HG03439 (cell line): ENCODE measurements around the gene GSE1.

Experiments
- ATAC-seq: cut with Tn5 transposase; IDR thresholded peaks from one replicate; pipeline ENCODE4 v1.9.1; 2021; ENCODE audit warnings: mild to moderate bottlenecking, moderate library complexity; ENCODE audit not compliant: unreplicated experiment

GSE1 gene

GRCh38 chr16:85645021-85645589, 32.0 kb downstream of the GSE1 start:
- ATAC-seq = no peak

GRCh38 chr16:85646358-85646907, 33.3 kb downstream of the GSE1 start:
- no peak for ATAC-seq

GRCh38 chr16:85646976-85647375, 33.9 kb downstream of the GSE1 start:
- ATAC-seq = no peak

GRCh38 chr16:85648070-85648714, 35.1 kb downstream of the GSE1 start:
- ATAC-seq = no peak

- ATAC-seq = no peak
These were observed 35.7 kb downstream of the GSE1 start for GRCh38 chr16:85648805-85649204.

GRCh38 chr16:85649411-85650134, 36.5 kb downstream of the GSE1 start:
- no peak for ATAC-seq

GRCh38 chr16:85650135-85650843, 37.2 kb downstream of the GSE1 start:
- no peak for ATAC-seq

GRCh38 chr16:85650844-85651628, 37.9 kb downstream of the GSE1 start:
- no peak for ATAC-seq

- ATAC-seq = no peak
These were observed 38.7 kb downstream of the GSE1 start for GRCh38 chr16:85651629-85652430.

- no peak for ATAC-seq
These were observed 39.5 kb downstream of the GSE1 start for GRCh38 chr16:85652431-85653221.

GRCh38 chr16:85653290-85653891, 40.3 kb downstream of the GSE1 start:
- ATAC-seq = no peak

GRCh38 chr16:85654251-85655095, 41.4 kb downstream of the GSE1 start:
- ATAC-seq = no peak

GRCh38 chr16:85655216-85656129, 42.4 kb downstream of the GSE1 start:
- no peak for ATAC-seq

GRCh38 chr16:85656351-85657266, 43.5 kb downstream of the GSE1 start:
- ATAC-seq = no peak

GRCh38 chr16:85657267-85657650, 44.1 kb downstream of the GSE1 start:
- no peak for ATAC-seq

- no peak for ATAC-seq
These were observed 44.9 kb downstream of the GSE1 start for GRCh38 chr16:85657996-85658395.
